Measurements from ENCODE around the gene PCDHB2. TPM values are rescaled to one million over a fixed set of nuclear protein-coding genes. Genes with fewer than 3 reads are reported as not detected.

PCDHB2 gene
- total RNA-seq (23.0 and 27.7 TPM in 2 replicates), polyA plus RNA-seq (27.3 and 29.4 TPM in 2 replicates)

- Histone ChIP-seq H3K4me1 (ENCODE audit: insufficient read depth) (no peaks in the 10 kb centered on the region), H3K27me3 (no peaks in the 10 kb centered on the region), H3K36me3 (replicated peaks; ENCODE audit: insufficient read depth, low read depth) (peaks cover 7% of the 10 kb centered on the region), H4K20me1 (ENCODE audit: insufficient read depth, poor library complexity, severe bottlenecking) (no peaks in the 10 kb centered on the region), H3K9me2 (replicated peaks; ENCODE audit: insufficient read depth) (no peaks in the 10 kb centered on the region), H3K9me3 (ENCODE audit: low read depth) (peaks cover 25% of the 10 kb centered on the region), H3K79me2 (peaks cover 27% of the 10 kb centered on the region), H3K27ac (peak within 1 kb of the TSS; percentile 93), H3K4me3 (peak within 1 kb of the TSS; percentile 62), H2AFZ (peak within 1 kb of the TSS; percentile 72), H3K4me2 (peak within 1 kb of the TSS; percentile 72)
- 4% methylated on average over 29 of the region's 29 CpGs for WGBS (ENCODE audit: low lambda C conversion rate, missing lambda C conversion rate)
- TF ChIP-seq CTCF (IDR thresholded peaks at IDR 0.05; ENCODE audit: poor library complexity) (peak; percentile 80), EZH2phosphoT487 (IDR thresholded peaks at IDR 0.05; ENCODE audit: low read depth, severe bottlenecking, unreplicated experiment) (no peak)
- DNase-seq (ENCODE audit: low spot score), result peak; percentile 93
Measured at GRCh38 chr5:141094481-141095262, at the start of gene PCDHB2. Gene PCDHB2, plus strand, starts transcription at chr5:141094615. Its CDS starts 176 bp downstream, at chr5:141094791.

- DNase-seq (ENCODE audit: low spot score), result peak; percentile 31
- peaks cover 24% of the 10 kb centered on the region for H3K27me3 ChIP-seq
Measured at GRCh38 chr5:141050622-141051520, 43.5 kb upstream of the PCDHB2 start, which contains the start of gene PCDHB1. Gene PCDHB1, plus strand, starts transcription at chr5:141051374. Its CDS starts 97 bp downstream, at chr5:141051471.

GRCh38 chr5:141051521-141051866 is 42.9 kb upstream of the PCDHB2 start:
- H2AFZ ChIP-seq, result peak overlapping the region; percentile 87
- DNase-seq (ENCODE audit: low spot score), result peak; percentile 13

More at GRCh38 chr5:141050622-141051520, 43.5 kb upstream of the PCDHB2 start, which contains the start of gene PCDHB1:
- Histone ChIP-seq H2AFZ (peak within 1 kb of the TSS; percentile 87), H3K9me2 (replicated peaks; ENCODE audit: insufficient read depth) (no peaks in the 10 kb centered on the region), H4K20me1 (ENCODE audit: insufficient read depth, poor library complexity, severe bottlenecking) (no peaks in the 10 kb centered on the region), H3K9me3 (ENCODE audit: low read depth) (no peaks in the 10 kb centered on the region), H3K36me3 (replicated peaks; ENCODE audit: insufficient read depth, low read depth) (no peaks in the 10 kb centered on the region), H3K79me2 (no peaks in the 10 kb centered on the region), H3K4me1 (ENCODE audit: insufficient read depth) (peaks cover 5% of the 10 kb centered on the region), H3K27ac (no peak within 1 kb of the TSS), H3K4me3 (peak within 1 kb of the TSS; percentile 82), H3K4me2 (peak within 1 kb of the TSS; percentile 78)
- TF ChIP-seq CTCF (IDR thresholded peaks at IDR 0.05; ENCODE audit: poor library complexity) (no peak), EZH2 (IDR thresholded peaks at IDR 0.05; ENCODE audit: borderline replicate concordance) (no peak)
- 11% methylated on average over 20 of the region's 20 CpGs for WGBS (ENCODE audit: low lambda C conversion rate, missing lambda C conversion rate)

More at GRCh38 chr5:141051521-141051866, 42.9 kb upstream of the PCDHB2 start:
- Histone ChIP-seq H3K27ac (no peak overlapping the region), H3K4me3 (peak overlapping the region; percentile 82), H3K4me2 (peak overlapping the region; percentile 78), H3K79me2 (no peaks in the 10 kb centered on the region), H3K9me3 (ENCODE audit: low read depth) (no peaks in the 10 kb centered on the region), H3K36me3 (replicated peaks; ENCODE audit: insufficient read depth, low read depth) (no peaks in the 10 kb centered on the region), H3K27me3 (peaks cover 24% of the 10 kb centered on the region), H4K20me1 (ENCODE audit: insufficient read depth, poor library complexity, severe bottlenecking) (no peaks in the 10 kb centered on the region), H3K9me2 (replicated peaks; ENCODE audit: insufficient read depth) (no peaks in the 10 kb centered on the region), H3K4me1 (ENCODE audit: insufficient read depth) (peaks cover 5% of the 10 kb centered on the region)
- WGBS (ENCODE audit: low lambda C conversion rate, missing lambda C conversion rate), result 3% methylated on average over 19 of the region's 19 CpGs
- TF ChIP-seq EZH2 (IDR thresholded peaks at IDR 0.05; ENCODE audit: borderline replicate concordance) (no peak), EZH2phosphoT487 (IDR thresholded peaks at IDR 0.05; ENCODE audit: low read depth, severe bottlenecking, unreplicated experiment) (no peak), CTCF (IDR thresholded peaks at IDR 0.05; ENCODE audit: poor library complexity) (no peak)

All from hepatocyte (in vitro differentiated cells).